ENCODE data around the gene FTO. TPM values are rescaled to one million over a fixed set of nuclear protein-coding genes. Genes with fewer than 3 reads are reported as not detected.

FTO gene
- total RNA-seq, 1 donor from 2014 or later = 91.0 TPM

- no peak for DNase-seq (ENCODE audit: low spot score)
These were observed 220.6 kb downstream of the FTO start for GRCh38 chr16:53924331-53925106.

- no peak for DNase-seq (ENCODE audit: low spot score)
These were observed 221.1 kb downstream of the FTO start for GRCh38 chr16:53925107-53925410.

DNA sequence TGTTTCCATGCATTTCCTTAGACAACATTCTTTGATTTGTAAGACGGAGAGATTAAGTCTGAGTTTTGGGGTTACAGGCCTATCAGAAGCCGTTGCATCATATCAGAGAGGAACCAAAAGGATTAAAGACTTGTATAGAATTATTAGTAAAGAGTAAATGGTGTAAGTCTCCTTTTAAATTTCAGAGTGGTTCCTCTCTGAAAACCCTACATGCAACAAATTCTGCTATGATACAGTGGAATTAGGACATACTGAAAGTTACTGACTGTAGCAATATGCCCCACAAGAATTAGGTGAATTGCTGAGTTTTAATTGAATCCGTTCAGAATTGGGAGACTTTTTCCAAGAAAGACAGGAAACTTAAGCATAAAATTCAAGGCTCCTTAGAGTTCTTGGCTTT is 221.6 kb downstream of the FTO start:
- DNase-seq (ENCODE audit: low spot score) = no peak

DNA sequence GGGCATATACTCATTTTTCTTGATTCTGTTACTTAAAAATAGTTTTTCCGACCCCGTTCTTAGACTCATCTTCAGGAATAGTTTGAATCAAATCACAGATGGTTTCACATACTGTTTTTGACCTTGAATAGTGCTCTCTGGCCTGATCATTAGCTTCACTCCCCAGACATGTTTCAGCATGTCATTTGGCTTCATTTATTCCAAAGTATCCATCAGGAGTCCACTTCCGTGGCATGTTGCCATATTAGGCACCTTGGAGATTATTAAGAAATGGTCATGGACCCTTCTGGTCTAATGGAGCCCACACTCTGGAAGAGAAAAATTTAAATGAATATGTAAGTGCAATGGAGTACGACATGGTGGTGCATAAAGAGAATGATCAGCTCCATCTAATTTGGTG is 222.3 kb downstream of the FTO start:
- DNase-seq (ENCODE audit: low spot score) = no peak

- DNase-seq (ENCODE audit: low spot score) = no peak
These were observed 229.0 kb downstream of the FTO start for GRCh38 chr16:53932975-53933374.

- no peak for DNase-seq (ENCODE audit: low spot score)
These were observed 229.5 kb downstream of the FTO start for GRCh38 chr16:53933407-53933806.

- DNase-seq (ENCODE audit: low spot score) = no peak
These were observed 232.1 kb downstream of the FTO start for GRCh38 chr16:53936052-53936451.

DNA sequence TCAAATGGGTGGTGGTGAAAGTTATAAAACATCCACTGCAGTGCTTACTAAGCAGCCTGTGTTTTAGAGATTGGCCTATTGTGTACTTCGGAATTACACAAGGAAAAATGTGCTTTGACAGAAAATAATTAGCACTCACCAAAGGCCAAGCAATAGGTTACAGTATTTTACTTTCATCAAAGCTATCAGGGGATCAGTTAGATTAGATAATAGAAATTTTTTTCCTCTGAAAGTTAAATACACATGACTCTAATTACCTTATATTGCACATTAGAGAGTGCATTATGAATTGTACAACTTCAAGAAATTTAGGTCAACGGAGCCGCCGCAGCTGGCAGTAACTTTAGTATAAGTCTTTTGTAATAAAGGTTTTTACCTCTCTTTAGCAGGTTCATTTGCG is 232.6 kb downstream of the FTO start:
- no peak for DNase-seq (ENCODE audit: low spot score)

DNA sequence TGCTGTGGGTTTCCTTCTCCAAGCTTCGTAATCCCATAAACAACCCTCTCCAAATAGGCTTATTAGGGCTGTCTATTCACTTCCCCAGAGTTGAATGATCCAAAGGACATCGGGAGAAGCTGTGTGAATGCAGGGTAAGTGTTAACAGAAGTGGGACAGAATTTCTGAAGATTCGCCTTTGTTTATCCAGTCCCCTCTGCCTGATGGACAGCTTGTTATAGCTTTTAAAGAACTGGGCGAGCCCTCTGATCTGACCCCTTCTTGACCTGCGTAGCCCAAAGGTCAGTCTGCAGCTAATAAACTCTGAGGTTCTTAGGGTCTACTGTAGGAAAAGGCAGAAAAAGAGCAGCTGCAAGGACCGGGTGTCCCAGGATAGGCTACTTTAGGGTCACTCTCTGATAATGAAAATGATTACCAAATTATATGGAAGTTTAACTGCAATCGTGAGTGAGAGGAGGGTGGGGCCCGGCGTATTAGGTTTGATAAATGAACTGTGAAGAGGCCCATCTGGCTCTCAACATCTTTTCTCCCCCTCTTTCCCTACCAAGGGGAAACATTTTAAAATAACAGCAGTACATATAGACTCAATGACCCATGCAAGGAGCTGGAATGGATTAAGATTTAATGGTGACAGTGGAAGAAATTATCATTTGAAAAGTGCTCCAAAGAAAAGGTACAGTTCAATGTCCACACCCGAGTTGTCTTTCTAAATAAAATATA is 233.4 kb downstream of the FTO start:
- DNase-seq (ENCODE audit: low spot score) = no peak

DNA sequence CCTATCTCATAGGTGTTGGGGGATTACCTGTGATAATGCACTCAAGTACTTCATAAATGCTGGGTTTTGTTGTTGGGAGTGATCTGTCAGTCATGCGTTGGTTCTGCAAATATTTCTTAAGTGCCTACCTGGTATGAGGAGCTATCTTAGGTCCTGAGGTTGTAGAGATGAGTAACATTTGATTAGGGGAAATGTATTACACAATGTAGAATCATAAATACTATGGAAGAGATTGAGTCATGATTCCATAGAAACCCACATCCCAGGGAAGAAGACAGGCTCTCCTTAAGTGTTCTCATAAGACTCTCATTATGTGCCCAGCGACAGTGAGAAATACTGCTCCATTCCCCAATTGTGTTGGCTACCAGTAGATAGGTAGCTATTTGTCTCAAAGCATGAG is 240.1 kb downstream of the FTO start:
- DNase-seq (ENCODE audit: low spot score) = no peak

GRCh38 chr16:53945996-53946395 is 242.0 kb downstream of the FTO start:
- DNase-seq (ENCODE audit: low spot score) = no peak

GRCh38 chr16:53946746-53947386 is 242.9 kb downstream of the FTO start:
- no peak for DNase-seq (ENCODE audit: low spot score)

DNA sequence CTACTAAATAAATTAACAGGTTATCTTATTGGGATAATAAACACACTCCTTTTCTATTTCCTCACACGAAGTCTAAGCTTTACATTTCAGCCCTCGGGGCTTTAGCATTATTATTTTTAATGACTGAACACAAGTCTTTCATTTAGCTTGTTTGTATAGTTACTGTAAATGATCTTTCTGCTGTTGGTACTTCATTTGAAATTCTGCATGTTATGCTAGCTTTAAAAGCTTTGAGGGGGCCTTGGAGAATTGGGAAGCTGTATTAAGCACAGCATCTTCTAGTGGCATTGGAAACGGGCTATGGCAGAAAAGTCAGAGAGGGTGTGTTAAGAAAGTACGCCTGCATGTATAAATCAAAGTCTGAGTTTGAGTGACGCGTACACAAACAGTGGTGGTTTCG is 243.7 kb downstream of the FTO start:
- DNase-seq (ENCODE audit: low spot score) = no peak

GRCh38 chr16:53948326-53948725 is 244.4 kb downstream of the FTO start:
- no peak for DNase-seq (ENCODE audit: low spot score)

- DNase-seq (ENCODE audit: low spot score) = no peak
These were observed 244.9 kb downstream of the FTO start for GRCh38 chr16:53948734-53949430.

- no peak for DNase-seq (ENCODE audit: low spot score)
These were observed 245.9 kb downstream of the FTO start for GRCh38 chr16:53949715-53950410.

DNA sequence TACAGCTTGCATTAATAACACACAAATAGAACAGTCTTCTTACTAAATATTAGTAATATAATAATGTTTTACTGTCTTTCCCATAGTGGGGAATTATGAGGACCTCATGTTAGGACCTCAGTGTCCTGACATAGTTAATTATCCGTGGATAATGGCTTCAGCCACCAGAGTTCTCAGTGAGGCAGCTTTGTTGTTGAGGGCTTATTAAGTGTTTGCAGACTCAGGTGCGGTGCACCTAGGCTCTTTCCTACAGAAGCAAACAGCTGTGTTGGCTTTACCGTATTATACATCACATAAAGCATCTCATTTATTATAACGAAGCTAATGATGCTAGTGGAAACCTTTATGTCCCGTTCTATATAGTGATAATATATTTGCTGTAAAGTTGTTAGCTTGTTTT is 246.7 kb downstream of the FTO start:
- no peak for DNase-seq (ENCODE audit: low spot score)

DNA sequence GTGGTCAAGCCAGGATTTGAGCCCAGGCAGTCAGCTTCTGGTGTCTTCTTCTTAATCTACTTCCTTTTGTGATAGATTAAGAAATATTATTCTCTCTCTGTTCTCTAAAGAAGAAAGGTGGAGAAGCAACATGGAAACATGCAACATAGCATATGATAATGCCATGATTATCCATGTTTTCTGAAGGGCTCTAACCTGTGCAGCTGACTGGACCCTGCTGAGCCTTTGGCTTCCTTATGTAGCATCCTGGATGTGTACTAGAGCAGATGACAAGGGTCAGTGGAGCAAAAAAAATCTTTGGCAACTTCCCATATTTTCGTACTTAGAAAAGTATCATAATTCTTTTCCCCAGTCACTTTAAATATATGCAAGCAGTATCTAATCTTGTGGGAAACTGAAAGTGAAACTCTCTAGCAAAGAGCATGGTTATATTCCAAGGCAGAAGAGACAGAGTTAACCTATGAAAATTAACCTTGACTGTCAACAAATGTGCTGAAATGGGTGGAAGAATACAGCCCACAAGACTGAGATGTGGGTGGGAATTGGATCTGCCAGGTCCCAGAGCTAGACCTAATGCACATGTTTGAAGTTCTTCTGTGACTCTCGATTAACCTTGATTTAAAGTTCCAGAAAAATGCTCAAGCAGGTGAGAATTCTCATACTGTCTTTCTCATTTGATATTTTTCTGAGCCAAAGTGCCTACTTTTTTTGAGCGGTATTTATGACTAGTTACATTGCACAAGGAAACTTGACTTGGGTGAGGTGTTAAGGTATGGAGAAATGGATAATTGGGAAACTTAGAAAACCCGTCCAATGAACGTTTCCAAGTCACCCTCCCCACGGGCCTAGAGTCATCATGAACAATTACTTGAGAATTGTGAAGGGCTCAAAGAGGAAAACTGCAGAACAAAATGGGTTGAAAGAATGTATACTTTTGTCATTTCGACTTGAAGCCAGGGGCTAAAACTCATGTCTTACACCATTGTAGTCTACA is 248.6 kb downstream of the FTO start:
- no peak for DNase-seq (ENCODE audit: low spot score)

DNA sequence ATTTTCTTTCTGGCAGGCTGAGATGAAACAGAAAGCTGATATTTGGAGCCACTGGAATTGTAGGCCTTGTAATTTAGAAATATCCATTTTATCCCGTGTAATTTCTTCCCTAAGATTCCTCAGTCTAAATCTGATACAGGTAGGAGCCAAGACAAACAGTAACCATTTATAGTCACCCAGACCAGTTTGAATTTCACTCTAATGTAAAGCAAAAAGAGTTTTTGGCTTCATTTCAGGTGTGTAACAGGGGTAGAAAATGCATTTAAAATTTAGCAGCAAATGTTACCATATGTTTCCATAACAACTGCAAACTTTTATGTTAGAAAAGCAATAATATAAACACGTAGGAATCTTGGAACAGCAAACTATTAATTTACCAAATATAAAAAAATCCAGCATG is 249.4 kb downstream of the FTO start:
- no peak for DNase-seq (ENCODE audit: low spot score)

DNA sequence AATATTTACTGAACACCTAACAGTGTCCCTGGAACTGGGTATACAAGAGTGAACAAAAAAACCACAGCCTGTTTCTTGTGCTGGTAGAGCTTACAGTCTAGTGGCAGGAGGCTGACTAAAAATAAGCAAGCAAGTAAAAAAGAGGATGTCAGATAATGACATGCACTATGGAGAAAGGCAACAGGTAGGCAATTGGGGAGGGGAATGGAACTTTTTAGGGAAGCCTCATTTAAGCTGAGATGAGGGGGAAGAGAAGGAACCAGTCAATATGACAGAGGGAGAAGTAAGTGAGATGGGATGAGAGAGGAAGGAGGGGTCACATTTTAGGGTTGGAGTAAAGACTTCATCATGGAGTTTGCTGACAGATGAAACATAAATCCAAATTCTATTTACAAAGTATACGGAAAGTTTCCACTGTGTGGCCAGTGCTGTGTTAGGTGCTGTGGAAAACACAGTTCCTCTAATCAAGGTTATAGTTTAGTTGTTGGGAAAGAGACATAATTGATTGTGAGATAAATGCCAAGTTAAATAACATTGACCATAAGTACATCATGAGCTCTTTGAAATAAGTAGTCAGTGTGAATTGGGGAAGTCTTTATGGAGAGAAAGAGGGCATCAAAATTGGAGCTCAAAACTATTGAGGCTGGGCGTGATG is 251.4 kb downstream of the FTO start:
- no peak for DNase-seq (ENCODE audit: low spot score)
